SU-DHL-6 (cell line): ENCODE measurements around the gene SLC44A1.

Source experiments
- H2AFZ ChIP-seq: fragments of 200-600 bp; sonication (generic); 2 replicates; pipeline ENCODE4 v1.6.1; 2014; ENCODE audit warnings: low read depth, mild to moderate bottlenecking, moderate library complexity, mixed read lengths, antibody characterized with exemption, low read length; ENCODE audit not compliant: severe bottlenecking
- H3F3A ChIP-seq: fragments of 200-600 bp; shearing (Covaris generic); 2 replicates; pipeline ENCODE4 v1.6.0; 2016; ENCODE audit warnings: antibody characterized with exemption, mild to moderate bottlenecking; ENCODE audit not compliant: insufficient read depth
- H3K27ac ChIP-seq: fragments of 200-600 bp; sonication (generic); 2 replicates; pipeline ENCODE4 v1.5.1; 2016; ENCODE audit warnings: low read depth, mild to moderate bottlenecking, low read length, moderate library complexity, mixed read lengths
- H3K27me3 ChIP-seq: fragments of 200-600 bp; sonication (generic), shearing (Covaris generic); 2 replicates; pipeline ENCODE4 v1.6.0; 2014; ENCODE audit warnings: mild to moderate bottlenecking, low read length
- H3K36me3 ChIP-seq: fragments of 200-600 bp; sonication (generic); 2 replicates; pipeline ENCODE4 v1.6.1; 2014; ENCODE audit warnings: mild to moderate bottlenecking, low read length, mixed read lengths
- H3K4me2 ChIP-seq: fragments of 300-600, 200-600 bp; shearing (Covaris generic), sonication (generic); 2 replicates; pipeline ENCODE4 v1.6.0; 2014; ENCODE audit warnings: low read length, low read depth, mild to moderate bottlenecking; ENCODE audit not compliant: poor library complexity, severe bottlenecking
- H3K4me3 ChIP-seq: fragments of 200-600 bp; sonication (generic); 2 replicates; pipeline ENCODE4 v1.5.1; 2014; ENCODE audit warnings: antibody characterized with exemption, low read length, mild to moderate bottlenecking, mixed read lengths; ENCODE audit not compliant: insufficient read depth, poor library complexity, severe bottlenecking
- H3K79me2 ChIP-seq: fragments of 200-600 bp; sonication (generic); 2 replicates; pipeline ENCODE4 v1.6.1; 2014; ENCODE audit warnings: mild to moderate bottlenecking, low read length, moderate library complexity; ENCODE audit not compliant: insufficient read depth
- H3K9ac ChIP-seq: fragments of 200-600 bp; sonication (generic); 2 replicates; pipeline ENCODE4 v1.7.0; 2014; ENCODE audit warnings: mild to moderate bottlenecking, low read length
- H3K9me2 ChIP-seq: fragments of 200-600 bp; sonication (generic); replicated peaks from 2 replicates; pipeline ENCODE4 v1.6.1; 2014; ENCODE audit warnings: low read length; ENCODE audit not compliant: insufficient read depth
- H3K9me3 ChIP-seq: fragments of 200-600 bp; sonication (generic); 2 replicates; pipeline ENCODE4 v1.6.1; 2014; ENCODE audit warnings: low read length, mixed read lengths; ENCODE audit not compliant: insufficient read depth
- H4K20me1 ChIP-seq: fragments of 200-600 bp; sonication (generic); 2 replicates; pipeline ENCODE4 v1.6.1; 2014; ENCODE audit warnings: low read depth, mild to moderate bottlenecking, antibody characterized with exemption, low read length, moderate library complexity, mixed read lengths
- CTCF ChIP-seq: fragments of 200-600 bp; sonication (generic); IDR thresholded peaks from one replicate; pipeline ENCODE4 v1.5.1; 2017; ENCODE audit warnings: antibody characterized with exemption, mild to moderate bottlenecking, low read length, moderate library complexity; ENCODE audit not compliant: insufficient read depth, poor library complexity, severe bottlenecking
- EZH2phosphoT487 ChIP-seq: fragments of 200-600 bp; sonication (generic), shearing (Covaris generic); conservative IDR thresholded peaks from 2 replicates; pipeline ENCODE4 v1.6.1; 2018; ENCODE audit warnings: mild to moderate bottlenecking, antibody characterized with exemption, low read length, moderate library complexity, mixed read lengths

Gene SLC44A1

GRCh38 chr9:105425816-105426433, 181.5 kb downstream of the SLC44A1 start:
- TF ChIP-seq CTCF: peak; percentile 19
- no peak for TF ChIP-seq EZH2phosphoT487
- no peak overlapping the region for H3K9ac ChIP-seq
- no peaks in the 10 kb centered on the region for H3F3A ChIP-seq
- no peak overlapping the region for H2AFZ ChIP-seq
- no peak overlapping the region for H3K4me2 ChIP-seq
- no peak overlapping the region for H3K27ac ChIP-seq
- H3K27me3 ChIP-seq: no peaks in the 10 kb centered on the region
- no peaks in the 10 kb centered on the region for H3K36me3 ChIP-seq
- no peaks in the 10 kb centered on the region for H3K79me2 ChIP-seq
- H4K20me1 ChIP-seq: no peaks in the 10 kb centered on the region
- H3K4me3 ChIP-seq: no peak overlapping the region
- H3K9me3 ChIP-seq: no peaks in the 10 kb centered on the region
- no peaks in the 10 kb centered on the region for H3K9me2 ChIP-seq

GRCh38 chr9:105426657-105427056, 182.2 kb downstream of the SLC44A1 start:
- H3K27me3 ChIP-seq: no peaks in the 10 kb centered on the region
- no peak overlapping the region for H2AFZ ChIP-seq
- no peaks in the 10 kb centered on the region for H3F3A ChIP-seq
- no peak overlapping the region for H3K4me2 ChIP-seq
- TF ChIP-seq CTCF (no peak), EZH2phosphoT487 (no peak)
- no peaks in the 10 kb centered on the region for H4K20me1 ChIP-seq
- H3K9me3 ChIP-seq: no peaks in the 10 kb centered on the region
- H3K36me3 ChIP-seq: no peaks in the 10 kb centered on the region
- no peak overlapping the region for H3K4me3 ChIP-seq
- no peak overlapping the region for H3K9ac ChIP-seq
- no peaks in the 10 kb centered on the region for H3K9me2 ChIP-seq
- no peaks in the 10 kb centered on the region for H3K79me2 ChIP-seq
- H3K27ac ChIP-seq: no peak overlapping the region

- TF ChIP-seq CTCF (no peak), EZH2phosphoT487 (no peak)
- no peaks in the 10 kb centered on the region for H3K9me2 ChIP-seq
- H3K27ac ChIP-seq: no peak overlapping the region
- H3K9me3 ChIP-seq: no peaks in the 10 kb centered on the region
- H3K27me3 ChIP-seq: no peaks in the 10 kb centered on the region
- no peaks in the 10 kb centered on the region for H3K36me3 ChIP-seq
- H3K9ac ChIP-seq: no peak overlapping the region
- H3F3A ChIP-seq: no peaks in the 10 kb centered on the region
- no peak overlapping the region for H3K4me2 ChIP-seq
- H2AFZ ChIP-seq: no peak overlapping the region
- H4K20me1 ChIP-seq: no peaks in the 10 kb centered on the region
- no peaks in the 10 kb centered on the region for H3K79me2 ChIP-seq
- no peak overlapping the region for H3K4me3 ChIP-seq
Observed at GRCh38 chr9:105431424-105432246, 187.2 kb downstream of the SLC44A1 start.
